Caco-2 (cell line): ENCODE data around the gene TSFM. TPM values are rescaled to one million over a fixed set of nuclear protein-coding genes. Genes with fewer than 3 reads are reported as not detected.

Source experiments
- BruUV-seq: library from RNA; stranded (reverse); fragments of 400-500 nt; replicated peaks from 2 replicates; lab custom pipeline; 2021; lab: Mats Ljungman, UMichigan
- CTCF ChIA-PET: fragments of 300-600 bp; sonication (Branson Sonifier 250); formaldehyde crosslinking; loops from one replicate; lab custom pipeline; 2022; ENCODE audit warnings: antibody characterized with exemption; lab: Charles Lee
- POLR2A ChIA-PET: fragments of 300-600 bp; sonication (Branson Sonifier 250); formaldehyde crosslinking; loops from one replicate; lab custom pipeline; 2022; ENCODE audit warnings: antibody characterized with exemption; lab: Charles Lee
- DNase-seq, 2 experiments: peaks; one replicate each; pipeline versions ENCODE4 v3.0.0 to v3.0.0-alpha.2; 2020 to 2022
- H3K27me3 ChIP-seq: replicated peaks from 2 replicates; pipeline ENCODE4 v1.6.0; 2011; ENCODE audit warnings: low read length; ENCODE audit not compliant: control insufficient read depth, insufficient read depth
- H3K36me3 ChIP-seq: 2 replicates; pipeline ENCODE4 v1.5.1; 2011; ENCODE audit warnings: low read length; ENCODE audit not compliant: control insufficient read depth, insufficient read depth
- H3K4me1 ChIP-seq: fragments of 250-450 bp; sonication (Bioruptor Pico); 2 replicates; pipeline ENCODE4 v1.5.1; 2020; ENCODE audit warnings: mild to moderate bottlenecking
- H3K4me3 ChIP-seq: 2 replicates; pipeline ENCODE4 v1.5.1; 2011; ENCODE audit warnings: low read depth, mild to moderate bottlenecking, control low read depth, low read length
- H3K9me3 ChIP-seq: fragments of 250-450 bp; sonication (Bioruptor Pico); 2 replicates; pipeline ENCODE4 v1.5.1; 2020; ENCODE audit warnings: mild to moderate bottlenecking, moderate library complexity
- H3K27ac Mint-ChIP-seq: one replicate; pipeline ENCODE4 v1.8.0; 2022; ENCODE audit warnings: mixed read lengths; ENCODE audit not compliant: unreplicated experiment
- H3K27me3 Mint-ChIP-seq: one replicate; pipeline ENCODE4 v1.8.0; 2022; ENCODE audit warnings: mixed read lengths; ENCODE audit not compliant: insufficient read depth, unreplicated experiment
- H3K36me3 Mint-ChIP-seq: one replicate; pipeline ENCODE4 v1.8.0; 2022; ENCODE audit warnings: mild to moderate bottlenecking, mixed read lengths; ENCODE audit not compliant: insufficient read depth, unreplicated experiment
- H3K4me1 Mint-ChIP-seq: one replicate; pipeline ENCODE4 v1.8.0; 2022; ENCODE audit warnings: low read depth, mixed read lengths; ENCODE audit not compliant: unreplicated experiment
- H3K4me3 Mint-ChIP-seq: one replicate; pipeline ENCODE4 v1.8.0; 2022; ENCODE audit warnings: mild to moderate bottlenecking, moderate library complexity, mixed read lengths; ENCODE audit not compliant: unreplicated experiment
- H3K9me3 Mint-ChIP-seq: one replicate; pipeline ENCODE4 v1.8.0; 2022; ENCODE audit warnings: mixed read lengths; ENCODE audit not compliant: unreplicated experiment
- intact Hi-C: fragments of 100-400 bp; cut with micrococcal nuclease; formaldehyde crosslinking; loops from one replicate; pipeline ENCODE4 v1.10.0; 2022; ENCODE audit not compliant: unreplicated experiment
- total RNA-seq: library from RNA; stranded (reverse); gene quantifications from 2 replicates; pipeline ENCODE4 v1.2.3, GENCODE V29; 2022
- TF ChIP-seq, protein P1 (sequence below), 2 experiments: fragments of 200-600 bp in 1 of 2; IDR thresholded peaks; 1 replicate in 1 of 2; 2 replicates in 1 of 2; pipeline versions ENCODE4 v1.5.1 to v1.8.0; 2011 to 2022; ENCODE audit warnings: antibody characterized with exemption in 1 of 2, control low read depth in 1 of 2, inconsistent platforms in 1 of 2, low read depth in 1 of 2, low read length in 1 of 2, mild to moderate bottlenecking in 1 of 2, moderate library complexity in 1 of 2; ENCODE audit not compliant: insufficient read depth in 1 of 2, severe bottlenecking in 1 of 2, unreplicated experiment in 1 of 2

Gene TSFM
- total RNA-seq, 1 experiment from 2014 or later, result 57.5 TPM

DNA sequence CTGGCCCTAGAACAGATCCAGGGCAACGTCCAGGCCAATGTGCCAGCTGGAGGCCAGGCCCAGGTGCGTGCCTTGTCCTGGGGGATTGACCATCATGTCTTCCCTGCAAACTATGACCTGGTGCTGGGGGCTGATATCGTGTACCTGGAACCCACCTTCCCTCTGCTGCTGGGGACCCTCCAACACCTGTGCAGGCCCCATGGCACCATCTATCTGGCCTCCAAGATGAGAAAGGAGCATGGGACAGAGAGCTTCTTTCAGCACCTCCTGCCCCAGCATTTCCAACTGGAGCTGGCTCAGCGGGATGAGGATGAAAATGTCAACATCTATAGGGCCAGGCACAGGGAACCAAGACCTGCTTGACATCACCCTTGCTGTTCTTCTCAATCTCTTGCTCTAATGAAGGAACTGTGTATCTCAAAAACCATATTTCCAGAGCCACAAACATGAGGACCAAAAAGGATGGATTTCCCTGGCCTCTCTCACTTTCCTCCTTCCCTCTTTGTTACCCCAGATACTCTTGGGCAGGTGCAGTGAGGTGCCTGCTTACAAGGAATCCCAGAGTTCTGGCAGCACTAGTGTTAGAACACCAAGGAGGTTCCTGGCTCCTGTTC is 2.2 kb upstream of the TSFM start:
- Histone ChIP-seq H3K9me3 (no peaks in the 10 kb centered on the region), H3K27me3 (no peaks in the 10 kb centered on the region), H3K4me1 (no peaks in the 10 kb centered on the region), H3K36me3 (no peaks in the 10 kb centered on the region), H3K4me3 (no peak overlapping the region)
- no peak overlapping the region for H3K4me3 Mint-ChIP-seq
- POLR2A ChIA-PET, result no interaction called here
- no peak for DNase-seq
- BruUV-seq, result no TSS peak
- TF ChIP-seq, protein P1, sequence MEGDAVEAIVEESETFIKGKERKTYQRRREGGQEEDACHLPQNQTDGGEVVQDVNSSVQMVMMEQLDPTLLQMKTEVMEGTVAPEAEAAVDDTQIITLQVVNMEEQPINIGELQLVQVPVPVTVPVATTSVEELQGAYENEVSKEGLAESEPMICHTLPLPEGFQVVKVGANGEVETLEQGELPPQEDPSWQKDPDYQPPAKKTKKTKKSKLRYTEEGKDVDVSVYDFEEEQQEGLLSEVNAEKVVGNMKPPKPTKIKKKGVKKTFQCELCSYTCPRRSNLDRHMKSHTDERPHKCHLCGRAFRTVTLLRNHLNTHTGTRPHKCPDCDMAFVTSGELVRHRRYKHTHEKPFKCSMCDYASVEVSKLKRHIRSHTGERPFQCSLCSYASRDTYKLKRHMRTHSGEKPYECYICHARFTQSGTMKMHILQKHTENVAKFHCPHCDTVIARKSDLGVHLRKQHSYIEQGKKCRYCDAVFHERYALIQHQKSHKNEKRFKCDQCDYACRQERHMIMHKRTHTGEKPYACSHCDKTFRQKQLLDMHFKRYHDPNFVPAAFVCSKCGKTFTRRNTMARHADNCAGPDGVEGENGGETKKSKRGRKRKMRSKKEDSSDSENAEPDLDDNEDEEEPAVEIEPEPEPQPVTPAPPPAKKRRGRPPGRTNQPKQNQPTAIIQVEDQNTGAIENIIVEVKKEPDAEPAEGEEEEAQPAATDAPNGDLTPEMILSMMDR (IDR thresholded peaks at IDR 0.05; ENCODE audit: insufficient read depth in 1 of 2, low read depth in 1 of 2, low read length in 1 of 2, severe bottlenecking in 1 of 2, unreplicated experiment in 1 of 2), result no peak
- no peaks in the 10 kb centered on the region for H3K4me1 Mint-ChIP-seq
- CTCF ChIA-PET, result interaction anchor here (1.0 to 1.2 kb wide), 2 partner anchors 8 to 21 kb away, joined by 3 read pairs; partner anchors contain the start of genes EEF1AKMT3 and METTL1
- H3K9me3 Mint-ChIP-seq, result no peaks in the 10 kb centered on the region
- no peak overlapping the region for H3K27ac Mint-ChIP-seq
- peaks cover 15% of the 10 kb centered on the region for H3K36me3 Mint-ChIP-seq
- intact Hi-C loops, result no loop called here
- H3K27me3 Mint-ChIP-seq, result no peaks in the 10 kb centered on the region

DNA sequence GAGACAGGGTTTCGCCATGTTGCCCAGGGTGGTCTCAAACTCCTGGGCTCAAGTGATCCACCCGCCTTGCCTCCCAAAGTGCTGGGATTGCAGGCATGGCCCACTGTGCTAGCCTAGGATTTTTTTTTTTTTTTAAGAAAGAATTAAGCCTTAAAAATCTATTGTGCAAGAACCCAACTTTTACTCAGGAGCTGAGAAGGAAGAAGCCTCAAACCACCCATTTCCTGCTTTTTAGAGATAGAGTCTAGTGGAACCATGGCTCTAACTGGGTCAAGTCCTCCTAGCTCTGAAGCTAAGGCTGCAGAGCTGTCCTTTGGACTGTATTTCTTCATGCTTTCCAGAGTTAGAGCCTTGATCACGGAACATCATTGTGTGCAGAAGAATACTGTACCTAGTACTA is 1.3 kb upstream of the TSFM start:
- POLR2A ChIA-PET, result interaction anchor here (0.7 kb wide), 1 partner anchor 9 kb away, joined by 3 read pairs; the partner anchor contains the start of genes EEF1AKMT3 and METTL1
- no peaks in the 10 kb centered on the region for H3K4me1 Mint-ChIP-seq
- DNase-seq, result no peak
- BruUV-seq, result no TSS peak
- Histone ChIP-seq H3K4me1 (no peaks in the 10 kb centered on the region), H3K4me3 (no peak overlapping the region), H3K27me3 (no peaks in the 10 kb centered on the region), H3K36me3 (no peaks in the 10 kb centered on the region), H3K9me3 (no peaks in the 10 kb centered on the region)
- no peak overlapping the region for H3K27ac Mint-ChIP-seq
- H3K27me3 Mint-ChIP-seq, result no peaks in the 10 kb centered on the region
- no peaks in the 10 kb centered on the region for H3K9me3 Mint-ChIP-seq
- intact Hi-C loops, result no loop called here
- peaks cover 15% of the 10 kb centered on the region for H3K36me3 Mint-ChIP-seq
- TF ChIP-seq, protein P1 (IDR thresholded peaks at IDR 0.05; ENCODE audit: insufficient read depth in 1 of 2, low read depth in 1 of 2, low read length in 1 of 2, severe bottlenecking in 1 of 2, unreplicated experiment in 1 of 2), result no peak
- H3K4me3 Mint-ChIP-seq, result no peak overlapping the region
- CTCF ChIA-PET, result interaction anchor here (0.6 to 1.0 kb wide), 4 partner anchors 9 to 1090 kb away, joined by 3 to 5 read pairs (median 4); partner anchors contain the start of genes EEF1AKMT3 and METTL1

DNA sequence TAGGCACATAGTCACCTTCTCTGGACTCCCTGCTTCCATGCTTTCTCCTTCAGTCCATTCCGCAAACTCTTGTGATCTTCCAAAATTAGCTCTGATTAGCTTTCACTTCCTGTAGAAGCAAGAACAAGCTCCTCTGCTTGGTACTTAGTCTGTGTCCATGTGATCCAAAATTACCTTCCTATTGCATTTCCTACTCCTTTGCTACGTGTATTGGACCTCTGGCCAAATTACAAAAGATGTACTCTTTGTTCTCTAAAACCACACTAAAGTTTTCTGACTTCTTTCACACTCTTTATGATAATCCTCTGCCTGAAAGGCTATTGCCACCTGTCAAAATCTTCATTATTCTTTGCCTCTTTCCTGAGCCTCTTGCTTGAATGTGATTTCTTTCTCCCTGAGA is 786 bp upstream of the TSFM start:
- no peak for DNase-seq
- Mint-ChIP-seq H3K27me3 (no peaks in the 10 kb centered on the region), H3K27ac (no peak overlapping the region), H3K36me3 (peaks cover 11% of the 10 kb centered on the region), H3K9me3 (no peaks in the 10 kb centered on the region), H3K4me1 (no peaks in the 10 kb centered on the region), H3K4me3 (no peak overlapping the region)
- ChIA-PET CTCF (interaction anchor here (0.7 to 0.8 kb wide), 2 partner anchors 22 to 115 kb away, joined by 3 to 5 read pairs; no protein-coding TSS in a partner anchor), POLR2A (interaction anchor here (0.7 kb wide), 1 partner anchor 10 kb away, joined by 3 read pairs; the partner anchor contains the start of genes EEF1AKMT3 and METTL1)
- intact Hi-C loops, result loop anchor here (1.0 kb wide), 1 partner anchor 10 kb away; the partner anchor contains the start of genes EEF1AKMT3 and METTL1
- H3K27me3 ChIP-seq, result no peaks in the 10 kb centered on the region
- BruUV-seq, result no TSS peak
- no peaks in the 10 kb centered on the region for H3K9me3 ChIP-seq
- no peaks in the 10 kb centered on the region for H3K4me1 ChIP-seq
- TF ChIP-seq, protein P1 (IDR thresholded peaks at IDR 0.05; ENCODE audit: insufficient read depth in 1 of 2, low read depth in 1 of 2, low read length in 1 of 2, severe bottlenecking in 1 of 2, unreplicated experiment in 1 of 2), result no peak
- H3K36me3 ChIP-seq, result no peaks in the 10 kb centered on the region
- no peak overlapping the region for H3K4me3 ChIP-seq
